ENCODE data around the gene ZNF438. TPM values are rescaled to one million over a fixed set of nuclear protein-coding genes. Genes with fewer than 3 reads are reported as not detected.

ZNF438 gene
- total RNA-seq, 1 experiment from 2014 or later = 2.0 TPM

GRCh38 chr10:30944005-30944404, 87.7 kb downstream of the ZNF438 start:
- Histone ChIP-seq H3K4me3 (ENCODE audit: low read depth in 2 of 2, low read length in 2 of 2) (no peak overlapping the region), H3K36me3 (ENCODE audit: control insufficient read depth, insufficient read depth, low read length) (no peaks in the 10 kb centered on the region), H3K9me3 (ENCODE audit: control insufficient read depth, insufficient read depth, low read depth, low read length) (no peaks in the 10 kb centered on the region), H3K27me3 (ENCODE audit: control insufficient read depth, insufficient read depth, low read length) (no peaks in the 10 kb centered on the region), H3K27ac (ENCODE audit: low read length) (no peak overlapping the region), H3K4me1 (ENCODE audit: control insufficient read depth, insufficient read depth, low read length) (no peaks in the 10 kb centered on the region)
- in situ Hi-C loops (cut with HindIII; ENCODE audit: low pct_unique_long_range_greater_than_20kb, low sequenced_read_pairs) (no loop called here), intact Hi-C loops (cut with micrococcal nuclease; ENCODE audit: unreplicated experiment) (no loop called here)
- no peak for ATAC-seq
- TF ChIP-seq REST (IDR thresholded peaks at IDR 0.05; ENCODE audit: insufficient read depth in 1 of 2, low read depth in 2 of 2, low read length in 1 of 2) (no peak), POLR2AphosphoS5 (IDR thresholded peaks at IDR 0.05; ENCODE audit: low read depth, low read length) (no peak), CTCF (IDR thresholded peaks at IDR 0.05) (no peak), TCF7L2 (IDR thresholded peaks at IDR 0.05; ENCODE audit: low read depth, low read length) (no peak), SIN3A (IDR thresholded peaks at IDR 0.05; ENCODE audit: borderline replicate concordance, insufficient read depth, low read depth, low read length) (no peak)
- ChIA-PET CTCF (no interaction called here), POLR2A (no interaction called here)
- no peak for DNase-seq (ENCODE audit: low read depth, low spot score)
- BruUV-seq (replicated peaks) = no TSS peak

- H3K27me3 ChIP-seq (ENCODE audit: control insufficient read depth, insufficient read depth, low read length) = no peaks in the 10 kb centered on the region
- CTCF ChIA-PET = no interaction called here
- intact Hi-C loops (cut with micrococcal nuclease; ENCODE audit: unreplicated experiment) (no loop called here), in situ Hi-C loops (cut with HindIII; ENCODE audit: low pct_unique_long_range_greater_than_20kb, low sequenced_read_pairs) (no loop called here)
- POLR2A ChIA-PET = no interaction called here
- H3K36me3 ChIP-seq (ENCODE audit: control insufficient read depth, insufficient read depth, low read length) = no peaks in the 10 kb centered on the region
- no peak overlapping the region for H3K27ac ChIP-seq (ENCODE audit: low read length)
- DNase-seq (ENCODE audit: low read depth, low spot score) (no peak), ATAC-seq (no peak)
- no peaks in the 10 kb centered on the region for H3K4me1 ChIP-seq (ENCODE audit: control insufficient read depth, insufficient read depth, low read length)
- no TSS peak for BruUV-seq (replicated peaks)
- no peak overlapping the region for H3K4me3 ChIP-seq (ENCODE audit: low read depth in 2 of 2, low read length in 2 of 2)
- no peak for TF ChIP-seq TCF7L2 (IDR thresholded peaks at IDR 0.05; ENCODE audit: low read depth, low read length)
- no peak for TF ChIP-seq CTCF (IDR thresholded peaks at IDR 0.05)
- no peak for TF ChIP-seq POLR2AphosphoS5 (IDR thresholded peaks at IDR 0.05; ENCODE audit: low read depth, low read length)
- TF ChIP-seq SIN3A (IDR thresholded peaks at IDR 0.05; ENCODE audit: borderline replicate concordance, insufficient read depth, low read depth, low read length) = no peak
- no peak for TF ChIP-seq REST (IDR thresholded peaks at IDR 0.05; ENCODE audit: insufficient read depth in 1 of 2, low read depth in 2 of 2, low read length in 1 of 2)
- no peaks in the 10 kb centered on the region for H3K9me3 ChIP-seq (ENCODE audit: control insufficient read depth, insufficient read depth, low read depth, low read length)
Measured at GRCh38 chr10:30943451-30943850, 88.2 kb downstream of the ZNF438 start.

Data from Panc1 (cell line).